ENCODE measurements around the gene GATC.

Gene GATC, protein sequence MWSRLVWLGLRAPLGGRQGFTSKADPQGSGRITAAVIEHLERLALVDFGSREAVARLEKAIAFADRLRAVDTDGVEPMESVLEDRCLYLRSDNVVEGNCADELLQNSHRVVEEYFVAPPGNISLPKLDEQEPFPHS

DNA sequence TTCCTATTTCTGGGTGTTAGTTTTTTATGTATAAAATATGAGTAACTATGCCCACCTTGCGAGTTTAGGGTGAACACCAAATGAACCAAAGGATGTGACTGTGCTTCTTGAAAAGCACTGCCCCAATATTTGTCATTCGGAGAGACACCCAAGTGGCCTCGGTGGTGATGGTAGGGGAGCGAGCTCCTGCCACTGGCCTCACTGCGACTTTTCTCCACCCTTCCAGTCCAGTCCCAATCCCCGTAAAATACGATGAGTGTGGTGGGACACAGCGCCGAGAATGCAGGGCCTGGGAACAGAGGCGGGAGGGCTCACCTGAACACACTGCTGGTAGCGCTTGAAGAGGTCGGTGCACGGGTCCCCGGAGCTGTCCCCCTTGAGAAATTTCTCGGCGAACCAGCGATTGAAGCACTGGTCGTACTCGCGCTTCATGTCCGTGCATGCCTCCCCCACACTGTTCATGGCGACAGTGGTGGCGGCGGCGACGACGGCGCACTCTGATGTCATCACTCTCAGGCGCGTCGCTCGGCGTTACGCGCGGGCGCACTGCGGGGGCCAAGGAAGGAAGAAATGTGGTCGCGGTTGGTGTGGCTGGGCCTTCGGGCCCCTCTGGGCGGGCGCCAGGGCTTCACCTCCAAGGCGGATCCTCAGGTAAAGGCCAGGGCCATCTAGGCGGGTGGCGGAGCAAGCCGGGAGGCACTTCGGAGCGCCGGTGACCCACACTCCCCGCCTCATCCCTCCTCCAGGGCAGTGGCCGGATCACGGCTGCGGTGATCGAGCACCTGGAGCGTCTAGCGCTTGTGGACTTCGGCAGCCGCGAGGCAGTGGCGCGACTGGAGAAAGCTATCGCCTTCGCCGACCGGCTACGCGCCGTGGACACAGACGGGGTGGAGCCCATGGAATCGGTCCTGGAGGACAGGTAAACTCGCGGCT, at the start of gene GATC, which contains the start of gene TRIAP1:
GATC (plus strand) TSS at position 534 of the 933 bp plus-strand sequence; CDS start at position 571, 37 bp downstream.
TRIAP1 (minus strand) TSS at position 474 of the 933 bp plus-strand sequence; CDS start at position 462, 12 bp downstream.
- peak; percentile 97 for DNase-seq

DNA sequence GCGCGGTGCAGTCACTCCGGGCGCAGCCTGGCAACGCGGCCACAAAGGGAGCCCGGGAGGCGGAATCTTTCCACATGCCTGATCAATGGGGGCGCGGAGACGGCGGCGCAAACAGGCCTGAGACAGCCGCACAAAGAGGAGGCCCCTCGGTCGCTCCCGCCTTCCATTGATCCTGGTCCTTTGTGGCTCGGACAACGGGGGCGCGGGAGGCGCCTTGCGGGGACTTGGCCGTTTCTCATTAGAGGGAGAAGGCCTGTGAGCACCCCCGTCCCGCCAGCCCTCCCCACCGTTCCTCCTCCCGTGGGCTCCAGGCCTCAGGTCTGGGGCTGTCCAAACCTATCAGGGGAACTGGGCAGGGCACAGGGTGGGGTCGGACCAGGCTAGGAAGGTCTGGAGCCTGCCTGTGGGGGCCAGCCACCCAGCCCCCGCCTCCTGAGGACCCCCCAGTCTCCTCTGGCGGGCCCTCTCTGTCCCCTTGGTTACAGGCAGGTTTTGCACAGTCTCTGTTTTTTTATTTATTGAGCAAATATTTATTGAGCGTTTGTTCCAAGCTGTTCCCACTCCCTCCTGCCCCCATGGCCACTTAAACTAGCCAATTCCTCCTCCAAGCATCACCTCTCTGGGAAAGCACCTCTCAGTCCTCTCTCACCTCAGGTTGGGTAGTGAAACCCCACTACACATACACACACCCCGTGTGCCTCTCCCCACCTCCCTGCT, 48.3 kb upstream of the GATC start:
- DNase-seq: no peak

DNA sequence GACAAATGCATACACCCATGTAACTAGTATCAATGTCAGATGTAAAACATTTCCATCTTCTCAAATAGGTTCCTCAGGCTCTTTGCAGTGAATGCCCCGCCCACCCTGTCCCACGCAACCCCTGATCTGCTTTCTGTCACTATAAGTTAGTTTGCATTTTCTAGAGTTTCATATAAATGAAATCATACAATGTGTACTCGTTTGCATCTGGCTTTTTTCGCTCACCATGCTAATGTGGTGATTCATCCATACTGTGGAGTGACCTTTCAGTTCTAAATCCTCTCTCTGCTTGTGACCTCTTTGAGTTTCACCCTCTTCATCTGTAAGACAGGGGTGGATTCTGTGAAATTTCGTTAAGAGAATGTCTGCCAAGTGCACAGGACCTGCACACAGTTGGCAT, 46.7 kb upstream of the GATC start:
- DNase-seq: no peak

DNA sequence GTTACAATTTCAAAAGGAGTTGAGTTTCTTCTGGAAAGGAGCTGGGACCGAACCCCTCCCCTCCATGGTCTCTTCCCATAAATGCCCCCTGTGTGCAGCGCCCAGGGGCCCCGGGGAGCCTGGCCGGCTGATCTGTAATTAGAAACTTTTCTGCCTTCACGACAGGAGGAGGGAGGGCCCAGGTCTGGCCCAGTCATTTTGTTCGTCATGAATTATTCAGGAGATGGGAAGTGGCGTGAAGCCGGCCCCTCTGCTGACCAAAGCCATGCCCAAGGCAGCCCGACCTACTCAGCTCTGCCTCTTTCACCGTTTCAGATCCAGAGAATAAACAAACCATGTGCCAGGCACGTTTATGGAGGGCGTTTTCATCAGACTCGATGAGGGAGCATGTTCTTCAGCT, 44.0 kb upstream of the GATC start:
- DNase-seq: no peak

DNA sequence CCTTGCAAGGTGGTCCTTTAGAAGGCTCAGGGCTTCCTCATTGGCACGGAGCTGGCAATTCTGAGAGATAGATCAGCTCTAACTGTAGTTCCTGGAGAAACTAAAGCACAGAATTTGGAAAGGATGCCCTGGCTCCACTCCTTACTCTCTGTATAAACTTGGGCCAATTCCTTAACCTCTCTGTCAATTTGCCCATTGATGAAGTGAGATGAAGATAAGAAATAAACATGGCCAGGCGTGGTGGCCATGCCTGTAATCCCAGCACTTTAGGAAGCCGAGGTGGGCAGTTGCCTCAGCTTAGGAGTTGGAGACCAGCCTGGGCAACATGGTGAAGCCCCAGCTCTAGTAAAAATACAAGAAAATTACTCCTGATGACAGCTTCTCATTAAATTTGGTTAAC, 42.4 kb upstream of the GATC start:
- no peak for DNase-seq

DNA sequence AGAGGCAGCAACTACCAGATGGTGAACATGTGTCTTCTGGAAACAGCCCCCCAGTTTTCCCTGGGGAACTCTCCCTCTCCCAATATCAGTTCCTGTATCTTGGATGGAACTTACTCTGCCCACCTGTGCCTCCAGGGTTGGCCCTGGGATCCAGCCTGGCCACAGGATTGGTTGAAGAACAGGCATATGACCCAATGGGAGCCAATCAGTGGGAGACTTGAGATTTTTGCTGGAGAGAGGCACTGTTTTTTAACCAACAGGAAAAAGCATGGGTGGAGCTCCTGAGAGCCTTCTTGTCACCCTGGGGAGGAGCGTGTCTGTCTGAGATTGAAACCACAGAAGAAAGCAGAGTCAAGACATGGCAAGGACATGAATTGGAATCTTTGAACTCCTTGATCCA, 42.0 kb upstream of the GATC start:
- no peak for DNase-seq

DNA sequence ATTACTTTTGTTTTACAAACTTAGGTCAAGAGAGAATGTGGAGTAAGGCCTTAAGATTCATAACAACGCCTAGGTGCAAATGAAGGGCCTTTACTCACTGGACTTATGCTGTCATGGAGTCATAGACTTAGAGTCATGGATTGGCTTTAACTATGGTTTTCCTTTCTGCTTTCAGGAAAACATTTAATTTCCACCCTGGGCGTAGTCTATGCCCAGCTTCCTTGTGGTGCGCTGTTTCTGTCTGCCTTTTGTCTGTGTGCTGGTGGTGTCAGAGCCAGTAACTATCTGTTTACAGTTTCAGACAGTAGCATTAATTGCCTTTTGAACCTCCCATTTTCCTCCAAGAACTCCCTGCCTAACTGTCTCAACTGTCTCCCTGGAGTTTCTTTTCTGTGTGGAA, 40.2 kb upstream of the GATC start:
- DNase-seq: no peak

DNA sequence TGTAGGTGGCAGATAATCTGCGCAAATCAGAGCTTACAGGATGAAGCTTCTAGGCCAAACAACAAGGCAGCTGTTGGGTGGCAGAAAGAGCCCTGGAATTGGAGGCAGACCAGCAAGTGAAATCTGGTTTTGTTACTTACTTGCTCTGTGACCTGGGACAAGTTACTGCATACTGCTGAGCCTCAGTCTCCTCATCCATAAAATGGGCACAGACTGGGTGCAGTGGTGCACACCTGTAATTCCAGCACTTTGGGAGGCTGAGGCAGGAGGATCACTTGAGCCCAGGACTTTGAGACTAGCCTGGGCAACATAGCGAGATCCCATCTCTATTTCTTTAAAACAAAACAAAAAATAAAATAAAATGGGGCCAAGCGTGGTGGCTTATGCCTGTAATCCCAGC, 39.7 kb upstream of the GATC start:
- no peak for DNase-seq

DNA sequence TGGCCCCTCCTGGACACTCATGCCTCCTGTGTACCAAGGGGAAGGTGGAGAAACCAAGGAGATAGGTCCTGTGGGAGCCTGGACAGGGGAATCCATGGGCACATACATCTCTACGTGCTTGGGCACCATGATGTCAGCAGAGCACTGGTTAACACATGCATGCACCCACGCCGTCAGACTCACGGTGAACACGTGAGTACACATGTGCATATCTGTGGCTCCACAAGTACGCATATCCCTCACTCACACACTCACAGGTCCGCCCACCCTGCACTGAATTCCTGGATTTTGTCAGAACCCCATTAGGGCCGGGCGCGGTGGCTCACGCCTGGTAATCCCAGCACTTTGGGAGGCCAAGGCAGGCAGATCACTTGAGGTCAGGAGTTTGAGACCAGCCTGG, 37.5 kb upstream of the GATC start:
- no peak for DNase-seq

DNA sequence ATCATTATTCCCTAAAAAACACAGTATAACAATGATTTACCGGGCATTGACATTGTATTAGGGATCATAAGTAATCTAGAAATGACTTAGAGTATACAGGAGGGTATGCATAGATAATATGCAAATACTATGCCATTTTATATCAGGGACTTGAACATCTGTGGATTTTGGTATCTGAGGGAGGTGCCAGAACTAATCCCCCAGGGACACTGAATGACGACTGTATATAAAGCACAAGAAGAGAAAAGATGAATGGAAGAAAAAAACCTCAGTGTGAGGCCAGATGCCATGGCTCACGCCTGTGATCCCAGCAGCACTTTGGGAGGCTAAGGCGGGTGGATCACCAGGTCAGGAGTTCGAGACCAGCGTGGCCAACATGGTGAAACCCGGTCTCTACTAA, 33.8 kb upstream of the GATC start:
- DNase-seq: no peak

DNA sequence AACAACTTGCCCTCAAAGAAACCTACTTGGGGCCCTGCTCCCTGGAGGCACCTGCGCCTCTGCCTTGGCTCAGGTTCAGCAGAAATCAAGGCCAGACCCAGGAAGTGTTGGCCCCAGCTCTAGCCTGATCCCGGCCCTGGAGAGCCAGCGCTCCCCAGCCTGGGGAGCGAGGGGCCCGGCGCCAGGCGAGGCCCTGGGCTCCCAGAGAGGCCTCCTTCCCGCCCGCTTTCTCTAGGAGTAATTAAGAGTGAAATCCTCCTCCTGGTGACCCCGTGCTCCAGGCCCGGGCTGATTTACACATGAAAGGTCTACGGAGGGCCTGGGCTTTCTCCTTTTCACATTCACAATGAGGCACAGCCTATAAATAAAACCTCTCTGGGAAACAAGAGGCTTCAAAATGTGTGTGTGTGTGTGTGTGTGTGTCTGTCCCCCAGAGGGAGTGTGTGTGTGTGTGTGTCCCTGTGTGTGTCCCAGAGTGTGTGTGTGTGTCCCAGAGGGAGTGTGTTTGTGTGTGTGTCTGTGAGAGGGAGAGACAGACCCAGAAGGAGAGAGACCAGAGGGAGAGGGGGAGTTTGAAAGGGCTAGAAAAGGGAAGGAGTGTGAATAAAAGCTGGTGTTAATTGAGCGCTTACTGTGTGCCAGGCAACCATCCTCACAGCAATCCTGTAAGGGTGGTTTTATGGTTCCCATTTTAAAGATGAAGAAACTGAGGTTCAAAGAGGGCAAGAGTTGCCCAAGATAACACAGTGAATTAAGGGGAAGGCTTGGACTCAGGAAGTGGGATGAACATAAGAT, 32.1 kb upstream of the GATC start:
- DNase-seq: no peak

DNA sequence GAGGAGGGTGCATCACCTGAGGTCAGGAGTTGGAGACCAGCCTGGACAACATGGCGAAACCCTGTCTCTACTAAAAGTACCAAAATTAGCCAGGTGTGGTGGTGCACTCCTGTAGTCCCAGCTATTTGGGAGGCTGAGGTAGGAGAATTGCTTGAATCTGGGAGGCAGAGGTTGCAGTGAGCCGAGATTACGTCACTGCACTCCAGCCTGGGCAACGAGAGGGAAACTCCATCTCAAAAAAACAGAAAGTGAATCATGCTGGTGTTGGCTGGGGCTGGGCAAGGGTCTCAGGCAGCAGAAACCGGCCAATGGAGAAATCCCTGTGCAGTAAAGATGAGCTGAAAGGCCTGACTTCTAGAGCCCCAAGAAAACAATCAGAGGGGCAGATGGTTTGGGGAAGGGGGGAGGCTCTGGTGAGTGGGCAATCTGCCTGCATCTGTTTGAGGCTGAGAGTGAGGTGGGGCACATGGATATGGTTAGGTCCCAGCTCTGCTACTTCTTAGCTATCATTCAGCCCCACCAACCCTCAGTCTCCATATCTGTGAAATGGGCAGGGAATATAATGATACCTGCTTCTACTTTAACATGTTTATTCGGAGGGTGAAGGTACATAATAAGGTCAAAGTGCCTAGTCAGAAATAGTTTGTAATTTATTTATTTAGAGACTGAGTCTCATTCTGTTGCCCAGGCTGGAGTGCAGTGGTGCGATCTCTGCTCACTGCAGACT, 29.6 kb upstream of the GATC start:
- DNase-seq: no peak

DNA sequence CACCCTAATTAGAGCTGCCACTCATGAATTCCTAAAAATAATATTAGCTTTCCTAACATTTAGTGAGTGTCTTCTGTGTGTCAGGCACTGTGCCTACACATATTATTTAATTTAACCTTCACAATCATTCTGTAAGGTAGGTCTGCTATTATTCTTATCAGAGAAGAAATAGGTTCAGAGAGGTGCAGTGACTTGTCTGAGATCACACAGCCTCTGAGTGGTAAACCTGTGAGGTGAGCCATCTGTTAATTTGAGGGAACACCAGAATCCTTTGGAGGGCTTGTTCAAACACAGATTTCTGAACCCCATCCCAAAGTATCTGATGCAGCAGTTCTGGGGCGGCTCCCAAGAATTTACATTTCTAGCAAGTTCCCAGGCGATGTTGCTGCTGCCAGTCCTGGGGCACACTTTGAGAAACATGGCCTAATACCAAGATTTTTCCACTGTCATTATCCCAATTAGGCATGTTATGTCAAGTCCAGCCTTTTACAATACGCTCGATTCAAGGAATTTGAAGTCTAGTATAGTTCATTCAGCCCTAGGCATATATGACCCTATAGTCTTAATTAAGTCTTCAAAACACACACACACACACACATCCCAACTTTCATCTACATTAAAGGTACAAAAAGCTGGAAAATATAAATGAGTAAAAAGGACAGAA, 28.2 kb upstream of the GATC start:
- no peak for DNase-seq

DNA sequence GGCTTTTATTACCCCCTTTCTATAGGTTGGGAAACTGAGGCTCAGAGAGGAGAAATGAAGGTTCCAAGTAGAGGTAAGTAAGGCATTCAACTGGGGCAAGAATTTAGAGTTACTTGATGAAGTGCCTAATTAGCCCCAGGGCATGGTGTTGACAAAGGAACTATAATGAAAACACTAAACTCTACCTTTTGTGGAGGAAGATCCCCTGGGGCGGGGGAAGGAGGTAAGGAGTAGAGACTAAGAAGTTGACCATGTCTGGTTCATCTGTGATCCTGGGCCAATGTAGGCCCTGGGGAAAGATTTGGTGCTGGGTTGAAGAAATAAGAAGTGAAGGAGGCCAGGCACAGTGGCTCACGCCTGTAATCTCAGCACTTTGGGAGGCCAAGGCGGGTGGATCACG, 24.5 kb upstream of the GATC start:
- no peak for DNase-seq

DNA sequence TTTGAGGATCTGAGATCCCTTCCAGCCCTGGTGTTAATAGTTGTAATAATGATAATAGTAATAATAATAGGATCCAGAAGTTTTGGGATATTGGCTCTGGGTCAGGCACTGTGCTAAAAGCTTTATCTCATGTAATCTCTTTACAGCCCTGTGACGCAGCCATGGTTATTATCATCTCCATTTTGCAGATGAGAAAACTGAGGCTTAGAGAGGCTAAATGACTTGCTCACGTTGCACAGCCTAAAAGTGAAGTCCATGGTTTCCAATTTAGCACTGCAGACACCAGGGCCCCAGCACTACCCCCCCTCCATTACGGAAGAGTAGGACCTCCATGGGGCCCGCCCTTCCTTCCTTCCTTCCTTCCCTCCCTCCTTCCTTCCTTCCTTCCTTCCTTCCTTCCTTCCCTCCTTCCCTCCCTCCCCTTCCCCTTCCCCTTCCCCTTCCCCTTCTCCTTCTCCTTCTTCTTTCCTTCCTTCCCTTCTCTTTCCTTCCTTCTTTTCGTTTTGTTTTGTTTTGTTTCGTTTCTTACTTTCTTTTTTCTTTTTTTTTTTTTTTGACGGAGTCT, 23.3 kb upstream of the GATC start:
- no peak for DNase-seq

DNA sequence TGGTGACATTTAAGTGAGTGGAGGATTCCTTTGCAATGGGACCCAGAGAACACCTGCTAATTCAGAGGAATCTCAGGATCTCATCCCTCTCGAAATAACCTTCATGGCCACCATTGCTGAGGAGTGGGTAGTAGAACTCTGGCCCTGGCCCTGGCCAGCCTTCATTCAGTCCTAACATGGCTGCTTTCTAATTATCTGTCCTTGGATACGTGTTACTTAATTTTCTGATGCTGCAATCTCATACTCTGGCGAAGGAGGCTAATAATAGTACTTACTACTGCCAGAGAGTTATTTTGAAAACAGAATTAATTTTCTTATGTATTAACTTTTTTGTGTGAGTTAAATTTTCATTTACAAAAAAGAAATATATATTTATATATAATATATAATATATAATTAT, 20.4 kb upstream of the GATC start:
- no peak for DNase-seq

DNA sequence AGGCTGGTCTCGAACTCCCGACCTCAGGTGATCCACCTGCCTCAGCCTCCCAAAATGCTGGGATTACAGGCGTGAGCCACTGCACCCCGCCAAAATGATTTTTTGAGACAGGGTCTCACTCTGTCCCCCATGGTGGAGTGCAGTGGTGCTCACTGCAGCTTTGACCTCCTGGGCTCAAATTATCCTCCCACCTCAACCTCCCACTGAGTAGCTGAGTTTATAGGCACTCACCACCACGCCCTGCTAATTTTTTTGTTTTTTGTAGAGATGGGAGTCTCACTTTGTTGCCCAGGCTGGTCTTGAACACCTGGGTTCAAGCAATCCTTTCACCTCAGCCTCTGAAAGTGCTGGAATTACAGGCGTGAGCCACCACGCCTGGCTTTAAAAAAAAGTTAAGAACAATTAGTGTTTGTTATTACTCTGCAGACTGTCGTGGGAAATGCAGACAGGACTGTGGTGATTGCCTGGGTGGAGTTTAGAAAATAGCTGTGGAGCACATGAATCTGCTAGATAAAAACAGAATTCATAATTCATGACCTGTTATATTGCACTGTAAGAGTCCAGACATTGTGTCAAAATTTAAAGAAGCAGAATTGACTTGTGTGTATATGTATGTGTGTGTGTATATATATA, 17.5 kb upstream of the GATC start:
- DNase-seq: no peak

DNA sequence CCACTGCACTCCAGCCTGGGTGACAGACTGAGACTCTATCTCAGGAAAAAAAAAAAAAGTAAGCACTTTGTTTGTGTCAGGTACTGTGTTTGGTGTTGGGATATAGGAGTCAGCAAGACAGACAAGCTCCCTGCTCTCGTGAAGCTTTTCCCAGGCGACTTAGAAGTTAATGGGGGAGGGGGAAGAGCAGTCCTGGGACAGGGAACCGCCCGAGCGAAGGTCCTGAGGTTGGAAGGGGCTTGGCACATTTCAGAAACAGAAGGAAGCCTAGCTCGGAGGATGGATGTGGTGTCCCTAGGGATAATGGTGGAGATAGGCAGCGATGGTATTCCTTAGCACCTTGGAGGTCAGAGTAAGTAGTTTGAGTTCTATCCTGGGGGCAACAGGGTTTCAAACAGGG, 16.9 kb upstream of the GATC start:
- DNase-seq: no peak

DNA sequence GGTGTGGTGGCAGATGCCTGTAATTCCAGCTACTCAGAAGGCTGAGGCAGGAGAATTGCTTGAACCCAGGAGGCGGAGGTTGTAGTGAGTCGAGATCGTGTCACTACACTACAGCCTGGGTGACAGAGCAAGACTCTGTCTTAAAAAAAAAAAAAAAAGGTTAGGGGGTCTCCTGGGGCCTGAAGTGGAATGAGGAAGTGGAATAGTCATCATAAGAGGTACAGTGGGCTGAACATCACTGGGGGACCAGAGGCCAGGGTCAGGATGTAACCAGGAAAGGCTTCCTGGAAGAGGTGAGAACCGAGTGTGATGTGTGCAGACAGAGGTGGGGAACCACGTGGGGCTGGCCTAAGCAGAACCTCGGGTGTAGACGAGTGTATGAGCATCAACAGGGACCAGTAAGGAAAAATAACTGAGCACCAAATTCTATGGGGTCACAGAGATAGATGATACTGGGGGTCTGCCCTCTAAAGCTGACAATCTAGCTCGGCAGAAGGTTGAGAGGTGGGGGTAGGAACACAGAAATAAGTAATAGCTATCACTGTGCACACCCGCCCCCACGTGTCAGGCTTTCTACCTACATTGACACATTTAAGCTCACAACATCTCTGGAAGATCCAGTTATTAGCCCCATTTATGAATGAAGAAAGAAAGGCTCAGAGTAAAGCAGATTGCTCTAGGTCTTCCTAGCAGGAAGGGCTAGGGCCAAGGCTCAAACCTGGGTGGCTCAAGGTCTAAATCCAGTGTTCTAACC, 13.3 kb upstream of the GATC start:
- no peak for DNase-seq

Measured in activated CD8-positive, alpha-beta memory T cell treated with anti-CD3 and anti-CD28 coated beads for 24 hours (primary cell).